OCI-LY7 (cell line): Measurements from ENCODE around the gene TMEM8B.

Experiments used
- CTCF ChIP-seq: fragments of 200-600 bp; sonication (generic); conservative IDR thresholded peaks from 2 replicates; pipeline ENCODE4 v1.5.1; 2014; ENCODE audit warnings: mild to moderate bottlenecking, antibody characterized with exemption, low read length, moderate library complexity, mixed read lengths
- EZH2phosphoT487 ChIP-seq: fragments of 200-600 bp; sonication (generic); IDR thresholded peaks from 2 replicates; pipeline ENCODE4 v1.6.1; 2018; ENCODE audit warnings: low read depth, borderline replicate concordance, mild to moderate bottlenecking, mixed run types, antibody characterized with exemption, low read length, moderate library complexity, mixed read lengths

GRCh38 chr9:35858458-35858857, 29.4 kb downstream of the TMEM8B start:
- no peak for TF ChIP-seq EZH2phosphoT487
- no peak for TF ChIP-seq CTCF
